Neural cell (in vitro differentiated cells): ENCODE measurements around the gene INTS7. TPM values are rescaled to one million over a fixed set of nuclear protein-coding genes. Genes with fewer than 3 reads are reported as not detected.
"Not testable (repeated sequence)": the region's sequence is repeated elsewhere in the genome, so short reads cannot be mapped to it uniquely, and the experiment has no call there.

Experiments used
- H2AFZ ChIP-seq: fragments of 200-600, 300-800 bp; sonication (generic), shearing (Covaris generic); 2 replicates; pipeline ENCODE4 v1.6.0; 2014; ENCODE audit warnings: low read depth, mild to moderate bottlenecking, antibody characterized with exemption, low read length, moderate library complexity
- H3F3A ChIP-seq: fragments of 200-600 bp; shearing (Covaris generic); 2 replicates; pipeline ENCODE4 v1.6.1; 2016; ENCODE audit warnings: mild to moderate bottlenecking, moderate library complexity, mixed read lengths, antibody characterized with exemption, low read length; ENCODE audit not compliant: insufficient read depth, poor library complexity, severe bottlenecking
- H3K27ac ChIP-seq: fragments of 200-600, 300-800 bp; sonication (generic), shearing (Covaris generic); 2 replicates; pipeline ENCODE4 v1.5.1; 2014; ENCODE audit warnings: mild to moderate bottlenecking, low read length, moderate library complexity
- H3K27me3 ChIP-seq: fragments of 300-800, 200-600 bp; sonication (generic), shearing (Covaris generic); 2 replicates; pipeline ENCODE4 v1.6.0; 2014; ENCODE audit warnings: mild to moderate bottlenecking, low read depth, low read length, moderate library complexity; ENCODE audit not compliant: insufficient read depth
- H3K36me3 ChIP-seq: fragments of 300-800, 200-600 bp; sonication (generic), shearing (Covaris generic); 2 replicates; pipeline ENCODE4 v1.5.1; 2014; ENCODE audit warnings: mild to moderate bottlenecking, antibody characterized with exemption, low read length, moderate library complexity; ENCODE audit not compliant: insufficient read depth
- H3K4me2 ChIP-seq: fragments of 300-800, 200-600 bp; sonication (generic), shearing (Covaris generic); 2 replicates; pipeline ENCODE4 v1.6.0; 2014; ENCODE audit warnings: mild to moderate bottlenecking, low read length
- H3K4me3 ChIP-seq: fragments of 300-800, 200-600 bp; sonication (generic), shearing (Covaris generic); 2 replicates; pipeline ENCODE4 v1.5.1; 2014; ENCODE audit warnings: mild to moderate bottlenecking, low read length, moderate library complexity
- H3K79me2 ChIP-seq: fragments of 200-600 bp; shearing (Covaris generic); replicated peaks from 2 replicates; pipeline ENCODE4 v1.6.0; 2014; ENCODE audit warnings: mild to moderate bottlenecking, low read length, moderate library complexity; ENCODE audit not compliant: insufficient read depth
- H3K9ac ChIP-seq: fragments of 300-800, 200-600 bp; sonication (generic), shearing (Covaris generic); 2 replicates; pipeline ENCODE4 v1.6.1; 2016; ENCODE audit warnings: mild to moderate bottlenecking, low read length, mixed read lengths
- H3K9me2 ChIP-seq: fragments of 200-600 bp; shearing (Covaris generic); 2 replicates; pipeline ENCODE4 v1.6.1; 2016; ENCODE audit warnings: mild to moderate bottlenecking, low read length, mixed read lengths; ENCODE audit not compliant: insufficient read depth
- H3K9me3 ChIP-seq: fragments of 200-600, 300-800 bp; sonication (generic), shearing (Covaris generic); 2 replicates; pipeline ENCODE4 v1.6.1; 2016; ENCODE audit warnings: mild to moderate bottlenecking, mixed run types, low read length, moderate library complexity, mixed read lengths
- H4K20me1 ChIP-seq: fragments of 200-600 bp; shearing (Covaris generic); 2 replicates; pipeline ENCODE4 v1.6.1; 2016; ENCODE audit warnings: mild to moderate bottlenecking, mixed run types; ENCODE audit not compliant: insufficient read depth
- EP300 ChIP-seq: fragments of 450-650 bp; conservative IDR thresholded peaks from 2 replicates; pipeline ENCODE4 v1.6.1; 2014; ENCODE audit warnings: antibody characterized with exemption, mild to moderate bottlenecking, moderate library complexity; ENCODE audit not compliant: poor library complexity, severe bottlenecking
- EZH2 ChIP-seq: fragments of 200-600, 300-800 bp; shearing (Covaris generic), sonication (generic); IDR thresholded peaks from 2 replicates; pipeline ENCODE4 v1.6.1; 2014; ENCODE audit warnings: antibody characterized with exemption, low read length, borderline replicate concordance, mild to moderate bottlenecking; ENCODE audit not compliant: insufficient read depth, poor library complexity, severe bottlenecking
- MXI1 ChIP-seq: fragments of 450-650 bp; conservative IDR thresholded peaks from 2 replicates; pipeline ENCODE4 v1.6.1; 2014; ENCODE audit warnings: antibody characterized with exemption, mild to moderate bottlenecking; ENCODE audit not compliant: poor library complexity, severe bottlenecking
- POLR2AphosphoS5 ChIP-seq: IDR thresholded peaks from 2 replicates; pipeline ENCODE4 v1.6.1; 2012
- RAD21 ChIP-seq: fragments of 450-650 bp; conservative IDR thresholded peaks from 2 replicates; pipeline ENCODE4 v1.6.1; 2014; ENCODE audit warnings: antibody characterized with exemption, mild to moderate bottlenecking, moderate library complexity
- REST ChIP-seq: IDR thresholded peaks from 2 replicates; pipeline ENCODE4 v1.6.1; 2012; ENCODE audit warnings: borderline replicate concordance
- SMC3 ChIP-seq: fragments of 450-650 bp; conservative IDR thresholded peaks from 2 replicates; pipeline ENCODE4 v1.6.1; 2014; ENCODE audit warnings: antibody characterized with exemption, mild to moderate bottlenecking, moderate library complexity; ENCODE audit not compliant: poor library complexity
- TAF1 ChIP-seq: IDR thresholded peaks from 2 replicates; pipeline ENCODE4 v1.6.1; 2012; ENCODE audit warnings: low read depth
- polyA plus RNA-seq: library from polyadenylated mRNA; depleted of rRNA; stranded (reverse); fragments of >200 nt; gene quantifications from 2 replicates; pipeline ENCODE4 v1.2.3, GENCODE V29; 2014
- TF ChIP-seq, protein P1 (sequence below): fragments of 450-650 bp; IDR thresholded peaks from 2 replicates; pipeline ENCODE4 v1.5.1; 2014; ENCODE audit warnings: antibody characterized with exemption, mild to moderate bottlenecking, moderate library complexity; ENCODE audit not compliant: poor library complexity, severe bottlenecking

The INTS7 gene
- polyA plus RNA-seq, 1 donor from 2014 or later, result 23.6 TPM

GRCh38 chr1:211920141-211920572 is 115.2 kb downstream of the INTS7 start:
- TF ChIP-seq MXI1 (no peak), POLR2AphosphoS5 (no peak), EP300 (no peak), REST (no peak), SMC3 (no peak), TAF1 (no peak), EZH2 (no peak), RAD21 (no peak)
- TF ChIP-seq, protein P1, sequence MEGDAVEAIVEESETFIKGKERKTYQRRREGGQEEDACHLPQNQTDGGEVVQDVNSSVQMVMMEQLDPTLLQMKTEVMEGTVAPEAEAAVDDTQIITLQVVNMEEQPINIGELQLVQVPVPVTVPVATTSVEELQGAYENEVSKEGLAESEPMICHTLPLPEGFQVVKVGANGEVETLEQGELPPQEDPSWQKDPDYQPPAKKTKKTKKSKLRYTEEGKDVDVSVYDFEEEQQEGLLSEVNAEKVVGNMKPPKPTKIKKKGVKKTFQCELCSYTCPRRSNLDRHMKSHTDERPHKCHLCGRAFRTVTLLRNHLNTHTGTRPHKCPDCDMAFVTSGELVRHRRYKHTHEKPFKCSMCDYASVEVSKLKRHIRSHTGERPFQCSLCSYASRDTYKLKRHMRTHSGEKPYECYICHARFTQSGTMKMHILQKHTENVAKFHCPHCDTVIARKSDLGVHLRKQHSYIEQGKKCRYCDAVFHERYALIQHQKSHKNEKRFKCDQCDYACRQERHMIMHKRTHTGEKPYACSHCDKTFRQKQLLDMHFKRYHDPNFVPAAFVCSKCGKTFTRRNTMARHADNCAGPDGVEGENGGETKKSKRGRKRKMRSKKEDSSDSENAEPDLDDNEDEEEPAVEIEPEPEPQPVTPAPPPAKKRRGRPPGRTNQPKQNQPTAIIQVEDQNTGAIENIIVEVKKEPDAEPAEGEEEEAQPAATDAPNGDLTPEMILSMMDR, result no peak

DNA sequence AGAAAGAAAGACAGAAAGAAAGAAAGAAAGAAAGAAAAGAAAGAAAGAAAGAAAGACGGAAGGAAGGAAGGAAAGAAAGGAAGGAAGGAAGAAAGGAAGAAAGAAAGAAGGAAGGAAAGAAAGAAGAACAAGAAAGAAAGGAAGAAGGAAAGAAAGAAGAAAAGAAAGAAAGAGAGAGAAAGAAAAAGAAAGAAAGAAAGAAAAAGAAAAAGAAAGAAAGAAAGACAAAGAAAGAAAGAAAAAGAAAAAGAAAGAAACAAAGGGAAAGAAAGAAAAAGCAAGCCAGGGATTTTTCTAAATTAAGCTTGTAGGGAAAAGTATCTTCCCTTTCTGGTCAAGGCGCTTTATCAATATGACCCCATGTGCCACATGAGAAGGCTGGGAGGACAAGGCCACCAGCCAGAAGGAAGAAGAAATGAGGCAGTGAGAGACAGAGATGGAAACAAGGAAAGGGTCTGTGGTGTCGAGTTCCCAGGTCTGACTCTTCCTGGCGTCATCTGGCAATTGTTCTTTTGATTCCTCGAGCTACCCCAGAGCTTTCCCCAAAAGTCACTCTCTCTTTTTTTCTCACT is 116.4 kb downstream of the INTS7 start:
- H4K20me1 ChIP-seq, result no peaks in the 10 kb centered on the region
- no peak overlapping the region for H3K4me3 ChIP-seq
- H3K9me3 ChIP-seq, result no peaks in the 10 kb centered on the region
- H3F3A ChIP-seq, result no peaks in the 10 kb centered on the region
- no peaks in the 10 kb centered on the region for H3K79me2 ChIP-seq
- H2AFZ ChIP-seq, result no peak overlapping the region
- H3K36me3 ChIP-seq, result no peaks in the 10 kb centered on the region
- no peak for TF ChIP-seq MXI1
- no peak for TF ChIP-seq POLR2AphosphoS5
- no peak for TF ChIP-seq TAF1
- H3K9me2 ChIP-seq, result no peaks in the 10 kb centered on the region
- H3K27me3 ChIP-seq, result no peaks in the 10 kb centered on the region
- H3K9ac ChIP-seq, result no peak overlapping the region
- no peak overlapping the region for H3K27ac ChIP-seq
- H3K4me2 ChIP-seq, result no peak overlapping the region

More at GRCh38 chr1:211920141-211920572, 115.2 kb downstream of the INTS7 start:
- Histone ChIP-seq H2AFZ (no peak overlapping the region), H3K9ac (no peak overlapping the region), H3K4me2 (no peak overlapping the region), H3K27ac (no peak overlapping the region), H3K9me2 (no peaks in the 10 kb centered on the region), H3K27me3 (no peaks in the 10 kb centered on the region), H4K20me1 (no peaks in the 10 kb centered on the region), H3K36me3 (no peaks in the 10 kb centered on the region), H3K79me2 (no peaks in the 10 kb centered on the region), H3K9me3 (no peaks in the 10 kb centered on the region), H3F3A (no peaks in the 10 kb centered on the region), H3K4me3 (no peak overlapping the region)

- H3K4me2 ChIP-seq, H3K9me3 ChIP-seq, H3K27me3 ChIP-seq, H3K27ac ChIP-seq, H3F3A ChIP-seq, H3K4me3 ChIP-seq, H3K79me2 ChIP-seq, H3K36me3 ChIP-seq, H3K9ac ChIP-seq, H4K20me1 ChIP-seq, H3K9me2 ChIP-seq, H2AFZ ChIP-seq: not testable (repeated sequence)
Observed at GRCh38 chr1:211916458-211916857, 118.9 kb downstream of the INTS7 start.
